CD4-positive, alpha-beta T cell treated with Interleukin-4 for 4 hours (primary cell): Measurements from ENCODE around the gene TBC1D17.

Source experiments
- DNase-seq: peaks from one replicate; pipeline ENCODE4 v3.0.0-alpha.2; 2020

Gene TBC1D17

DNA sequence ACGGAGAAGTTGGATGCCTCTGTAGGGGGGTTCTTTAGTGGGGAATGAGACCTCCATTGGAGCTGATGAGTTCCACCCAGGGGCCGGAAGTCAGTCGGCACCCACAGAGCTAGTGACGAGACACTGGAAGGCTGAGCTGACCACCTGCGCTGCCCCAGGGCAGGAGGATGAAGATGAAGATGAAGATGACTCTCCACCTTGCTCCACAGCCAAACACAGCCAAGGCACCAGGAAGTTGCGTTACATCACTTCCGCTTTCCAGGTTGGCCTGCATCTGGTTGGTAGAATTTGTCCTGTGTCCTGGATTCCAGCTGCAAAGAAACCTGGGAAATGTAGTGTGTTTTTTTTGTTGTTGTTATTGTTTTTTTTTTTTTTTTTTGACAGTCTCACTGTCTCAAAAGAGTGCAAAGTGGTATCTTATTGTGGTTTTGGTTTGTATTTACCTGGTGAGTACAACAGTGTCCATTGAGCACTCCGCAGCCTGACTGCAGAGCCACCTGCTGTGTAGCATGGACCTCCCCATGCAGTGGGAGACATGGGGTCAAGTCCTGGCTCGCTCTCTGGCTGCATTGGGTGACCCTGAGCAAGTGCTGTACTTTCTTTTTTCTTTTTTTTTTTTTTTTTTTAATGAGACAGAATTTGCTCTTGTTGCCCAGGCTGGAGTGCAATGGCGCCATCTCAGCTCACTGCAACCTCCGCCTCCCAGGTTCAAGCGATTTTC lies 1.9 kb downstream of the TBC1D17 start:
- DNase-seq, result no peak

DNA sequence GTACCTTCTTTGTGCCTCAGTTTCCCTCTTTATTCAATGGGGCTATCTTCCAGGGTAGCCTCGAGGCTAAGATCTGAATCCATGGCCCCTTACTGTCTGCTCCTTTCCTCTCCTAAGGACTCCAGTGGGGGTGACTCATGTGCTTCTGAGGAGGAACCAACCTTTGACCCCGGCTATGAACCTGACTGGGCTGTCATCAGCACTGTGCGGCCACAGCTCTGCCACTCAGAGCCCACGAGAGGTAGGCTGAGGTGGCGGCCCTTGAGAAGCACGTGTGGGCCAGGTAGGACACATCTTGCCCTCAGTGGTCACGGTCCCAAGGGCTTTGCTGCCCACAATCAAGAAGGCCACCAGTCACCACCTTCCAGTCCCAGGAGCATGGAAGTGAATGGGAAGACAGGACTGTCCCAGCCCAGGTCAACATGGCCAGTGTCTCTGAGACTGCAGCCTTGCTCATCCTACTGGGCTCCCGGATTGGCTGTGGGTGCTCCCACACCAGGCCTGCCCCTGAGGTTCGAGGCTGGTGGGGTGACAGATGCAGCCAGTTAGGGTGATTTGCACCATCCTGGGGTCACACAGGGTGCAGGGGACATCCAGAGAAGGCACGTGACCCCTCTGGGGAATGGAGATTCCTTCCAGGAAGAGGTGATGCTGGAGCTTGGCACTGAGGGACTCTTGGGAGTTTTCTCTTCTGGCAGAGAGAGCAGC lies 2.8 kb downstream of the TBC1D17 start:
- no peak for DNase-seq

DNA sequence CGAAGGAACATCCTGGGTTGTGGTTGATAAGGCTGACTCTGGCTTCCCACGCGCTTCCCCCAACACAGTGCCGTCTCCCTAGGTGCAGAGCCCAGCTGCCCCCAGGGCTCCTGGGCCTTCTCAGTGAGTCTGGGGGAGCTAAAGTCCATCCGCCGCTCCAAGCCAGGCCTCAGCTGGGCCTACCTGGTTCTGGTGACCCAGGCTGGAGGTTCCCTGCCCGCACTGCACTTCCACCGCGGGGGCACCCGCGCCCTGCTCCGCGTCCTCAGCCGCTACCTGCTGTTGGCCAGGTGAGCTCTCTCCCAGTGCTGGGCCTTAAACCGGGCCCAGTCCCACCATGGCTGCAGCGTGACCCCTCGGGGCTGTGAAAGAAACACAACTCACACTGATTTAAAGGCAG lies 3.7 kb downstream of the TBC1D17 start:
- DNase-seq, result no peak

DNA sequence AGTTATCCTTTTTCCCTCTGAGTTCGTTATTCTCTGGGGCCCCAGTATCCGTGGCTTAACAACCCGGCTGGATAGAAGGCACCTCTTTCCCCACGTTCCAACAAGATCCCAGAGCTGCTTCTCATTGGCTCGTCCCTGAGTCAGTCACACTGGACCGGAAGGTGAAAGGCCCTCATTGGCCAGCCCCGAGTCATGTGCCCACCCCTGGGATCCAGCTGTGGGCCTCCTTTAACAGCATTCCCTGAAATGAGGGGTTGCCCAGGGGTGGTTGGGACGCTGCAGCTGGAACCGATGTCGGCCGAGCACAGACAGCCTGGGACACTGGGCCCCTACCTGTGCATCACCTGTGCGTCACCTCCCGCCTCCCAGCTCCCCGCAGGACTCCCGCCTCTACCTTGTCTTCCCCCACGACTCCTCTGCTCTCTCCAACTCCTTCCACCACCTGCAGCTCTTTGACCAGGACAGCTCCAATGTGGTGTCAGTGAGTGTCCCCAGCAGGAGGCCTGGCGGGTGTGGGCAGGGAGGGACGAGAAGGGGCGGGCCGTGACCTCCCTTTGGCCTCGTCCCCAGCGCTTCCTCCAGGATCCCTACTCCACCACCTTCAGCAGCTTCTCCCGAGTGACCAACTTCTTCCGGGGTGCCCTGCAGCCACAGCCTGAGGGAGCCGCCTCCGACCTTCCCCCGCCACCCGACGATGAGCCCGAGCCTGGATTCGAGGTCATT lies 4.3 kb downstream of the TBC1D17 start:
- DNase-seq, result no peak

DNA sequence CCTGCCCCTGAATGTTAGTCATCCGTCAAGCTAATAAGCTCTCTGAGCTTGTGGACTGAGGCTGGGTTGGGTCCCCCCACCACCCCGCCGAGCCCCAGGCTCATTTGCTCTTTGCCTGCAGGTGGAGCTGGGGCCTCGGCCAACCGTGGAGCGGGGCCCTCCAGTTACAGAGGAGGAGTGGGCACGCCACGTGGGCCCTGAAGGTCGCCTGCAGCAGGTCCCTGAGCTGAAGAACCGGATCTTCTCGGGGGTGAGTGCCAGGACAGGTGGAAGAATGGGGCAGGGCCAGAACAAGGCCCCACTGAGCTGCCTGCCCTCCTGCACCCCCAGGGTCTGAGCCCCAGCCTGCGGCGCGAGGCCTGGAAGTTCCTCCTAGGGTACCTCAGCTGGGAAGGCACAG lies 5.1 kb downstream of the TBC1D17 start:
- DNase-seq, result no peak

DNA sequence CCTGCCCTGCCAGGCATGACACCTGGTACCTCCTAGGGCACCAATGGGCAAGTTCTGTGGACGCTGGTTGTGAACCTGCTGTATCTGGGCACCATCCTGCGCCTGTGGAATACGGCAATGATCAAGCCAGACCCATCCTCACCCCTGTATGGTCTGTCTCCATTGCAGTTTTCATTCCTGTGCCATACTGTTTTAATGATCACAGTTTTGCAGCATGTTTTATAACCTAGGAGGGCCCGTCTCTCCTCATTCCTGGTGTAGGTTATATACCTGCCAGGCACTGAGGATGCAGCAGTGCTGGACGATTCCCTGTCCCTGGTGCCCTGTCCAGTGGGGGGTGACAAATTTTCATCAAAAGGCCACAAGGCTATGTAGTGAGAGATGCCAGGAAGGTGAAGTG lies 5.6 kb downstream of the TBC1D17 start:
- no peak for DNase-seq

DNA sequence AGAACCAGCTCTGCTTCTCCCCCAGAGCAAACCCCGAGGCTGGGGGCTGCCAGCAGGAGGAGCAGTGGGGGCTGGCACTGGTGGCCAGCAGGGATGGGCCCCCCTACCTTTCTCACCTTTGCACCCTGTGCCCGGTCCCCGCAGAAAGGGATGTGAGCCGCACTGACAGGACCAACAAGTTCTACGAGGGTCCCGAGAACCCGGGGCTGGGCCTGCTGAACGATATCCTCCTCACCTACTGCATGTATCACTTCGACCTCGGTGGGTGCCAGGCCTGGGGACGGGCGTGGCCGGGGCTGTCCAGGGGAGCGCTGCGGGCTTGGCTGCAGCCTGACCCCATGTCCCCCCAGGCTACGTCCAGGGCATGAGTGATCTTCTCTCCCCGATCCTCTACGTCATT lies 6.6 kb downstream of the TBC1D17 start:
- no peak for DNase-seq

DNA sequence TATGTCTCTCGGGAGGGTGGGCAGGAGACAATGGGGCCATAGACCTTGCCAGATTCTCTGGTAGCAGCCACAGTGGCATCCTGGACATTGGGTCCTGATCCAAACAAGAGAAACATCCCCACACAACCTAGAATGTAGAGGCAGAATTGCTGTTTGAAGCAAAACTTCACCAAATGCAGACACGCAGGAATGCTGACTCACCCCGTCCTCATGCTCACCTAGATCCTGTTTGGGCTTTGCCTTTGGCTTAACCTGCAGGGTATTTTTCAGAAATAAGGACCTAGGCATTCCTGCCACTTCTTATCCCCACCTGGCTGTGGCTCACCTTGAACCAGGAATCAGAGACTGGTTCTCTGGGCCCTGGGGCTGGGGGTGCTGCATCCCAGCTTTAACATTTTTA lies 7.3 kb downstream of the TBC1D17 start:
- no peak for DNase-seq

DNA sequence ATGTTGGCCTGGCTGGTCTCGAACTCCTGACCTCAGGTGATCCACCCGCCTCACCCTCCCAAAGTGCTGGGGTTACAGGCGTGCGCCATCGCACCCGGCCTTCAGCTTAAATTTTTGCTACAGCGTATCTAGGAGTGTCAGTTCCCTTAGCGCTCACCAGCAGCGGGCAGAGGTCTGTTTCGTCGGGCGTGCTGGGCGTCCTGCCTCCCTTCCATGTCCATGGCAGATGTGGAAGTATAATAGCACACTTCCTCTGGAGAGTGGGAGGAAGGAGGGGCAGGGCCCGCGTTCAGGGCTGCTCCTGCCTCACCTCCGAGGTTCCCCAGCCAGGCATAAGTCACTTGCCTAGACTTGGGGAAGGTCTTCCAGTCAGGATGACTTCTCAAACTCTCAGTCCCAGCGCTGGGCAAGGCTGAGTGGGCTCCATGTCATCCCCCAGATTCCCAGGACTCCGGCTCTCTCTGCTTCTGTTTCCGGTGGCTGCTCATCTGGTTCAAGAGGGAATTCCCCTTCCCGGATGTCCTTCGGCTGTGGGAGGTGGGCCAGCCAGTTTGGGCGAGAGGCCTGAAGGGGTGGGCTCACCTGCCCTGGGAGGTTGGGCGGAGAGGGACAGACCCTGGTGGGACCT lies 9.6 kb downstream of the TBC1D17 start:
- DNase-seq, result no peak

DNA sequence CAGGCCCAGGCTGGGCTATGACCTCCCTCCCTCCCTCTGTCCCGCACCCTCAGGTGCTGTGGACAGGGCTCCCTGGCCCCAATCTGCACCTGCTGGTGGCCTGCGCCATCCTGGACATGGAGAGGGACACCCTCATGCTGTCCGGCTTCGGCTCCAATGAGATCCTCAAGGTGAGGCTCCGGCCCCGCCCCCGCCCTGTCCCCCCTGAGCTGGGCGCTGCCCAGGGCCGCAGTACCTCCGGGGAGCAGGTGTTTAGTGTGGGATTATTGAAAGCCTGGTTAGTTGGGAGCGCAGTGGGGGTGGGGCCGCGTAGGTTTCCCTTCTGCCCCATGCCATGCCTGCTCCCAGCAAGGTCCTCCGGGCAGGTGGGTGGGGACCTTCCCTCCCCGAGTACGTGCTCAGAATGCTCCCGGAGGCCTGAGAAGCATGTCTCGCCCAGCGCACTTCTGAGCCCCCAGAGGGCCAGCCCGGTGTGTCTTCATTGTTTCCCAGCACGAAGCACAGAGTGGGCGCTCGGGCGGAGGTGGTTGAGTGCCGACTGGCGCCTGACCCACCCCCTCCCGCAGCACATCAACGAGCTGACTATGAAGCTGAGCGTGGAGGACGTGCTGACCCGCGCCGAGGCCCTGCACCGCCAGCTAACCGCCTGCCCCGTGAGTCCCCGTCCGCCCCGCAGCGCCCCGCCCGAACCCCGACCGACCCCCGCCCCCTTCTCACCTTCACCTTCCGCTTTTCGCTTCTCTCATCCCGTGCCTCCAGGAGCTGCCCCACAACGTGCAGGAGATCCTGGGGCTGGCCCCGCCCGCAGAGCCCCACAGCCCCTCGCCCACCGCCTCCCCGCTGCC lies 10.4 kb downstream of the TBC1D17 start:
- no peak for DNase-seq

DNA sequence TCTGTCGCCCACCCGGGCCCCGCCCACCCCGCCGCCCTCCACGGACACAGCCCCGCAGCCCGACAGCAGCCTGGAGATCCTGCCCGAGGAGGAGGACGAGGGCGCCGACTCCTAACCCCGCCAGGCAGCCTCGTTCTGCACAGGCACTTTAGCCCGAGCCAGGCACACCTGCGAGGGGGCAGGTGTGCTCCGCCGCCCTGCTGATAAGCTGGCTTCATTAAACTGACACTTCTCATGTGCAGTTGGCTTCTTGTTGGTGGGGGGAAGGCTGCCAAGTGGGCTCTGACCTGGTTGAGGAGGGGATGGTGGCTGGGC lies 11.0 kb downstream of the TBC1D17 start:
- no peak for DNase-seq

DNA sequence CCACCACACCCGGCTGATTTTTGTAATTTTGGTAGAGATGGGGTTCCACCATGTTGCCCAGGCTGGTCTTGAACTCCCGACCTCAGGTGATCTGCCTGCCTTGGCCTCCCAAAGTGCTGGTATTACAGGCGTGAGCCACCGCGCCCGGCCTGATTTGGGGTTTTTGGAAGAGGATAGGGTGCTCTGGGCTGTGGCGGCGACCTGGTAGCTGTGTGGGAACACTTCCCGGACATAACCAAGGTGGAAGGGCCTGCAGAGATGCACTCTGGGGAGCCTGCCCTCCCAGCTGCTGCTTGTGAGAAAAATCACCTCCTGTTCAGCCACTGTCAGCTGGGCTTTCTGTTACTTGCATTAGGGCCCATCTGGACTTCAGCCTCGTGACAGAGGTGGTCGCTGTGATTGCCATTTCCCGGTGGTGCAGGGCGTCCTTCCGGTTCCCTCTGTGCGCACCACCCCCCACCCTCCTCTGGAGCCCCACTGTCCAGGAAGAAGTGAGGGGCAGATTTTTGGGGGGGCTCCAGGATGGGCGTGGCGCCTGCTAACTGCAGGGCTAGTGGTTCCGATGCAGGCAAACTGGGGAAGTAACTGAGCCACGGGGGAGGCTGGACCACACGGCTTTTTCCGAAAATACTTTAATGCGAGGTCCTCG lies 11.7 kb downstream of the TBC1D17 start:
- no peak for DNase-seq

DNA sequence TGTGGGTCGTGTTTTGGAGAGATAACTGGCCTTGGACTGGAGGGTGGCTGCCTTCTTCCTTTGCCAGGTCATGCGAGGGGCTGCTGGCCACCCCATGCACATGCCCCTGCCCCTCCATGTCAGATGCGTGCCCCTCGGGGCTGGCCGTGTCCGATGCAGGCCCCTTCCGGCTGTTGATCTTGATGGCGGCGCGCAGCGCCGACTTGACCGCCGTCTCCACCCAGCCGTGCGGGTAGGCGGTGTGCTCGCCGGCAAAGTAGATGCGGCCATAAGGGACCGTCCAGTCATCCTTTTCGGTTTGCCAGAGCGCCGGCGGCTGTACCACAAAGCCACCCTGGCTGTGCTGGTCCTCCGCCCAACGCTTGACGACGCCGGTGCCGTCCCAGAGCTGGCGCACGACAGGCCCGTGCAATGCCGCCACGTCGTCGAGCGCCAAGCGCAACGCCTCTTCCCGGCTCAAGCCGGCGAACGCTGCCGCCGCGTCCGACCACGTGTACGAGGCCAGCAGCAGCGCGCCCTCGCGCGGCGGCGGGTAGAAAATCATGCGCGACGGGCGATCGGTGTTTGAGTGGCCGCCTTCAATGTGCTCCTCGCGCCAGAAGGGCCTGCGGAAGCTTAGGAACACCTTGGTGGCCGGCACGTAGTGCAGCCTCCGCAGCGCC lies 12.3 kb downstream of the TBC1D17 start:
- DNase-seq, result peak; percentile 73

DNA sequence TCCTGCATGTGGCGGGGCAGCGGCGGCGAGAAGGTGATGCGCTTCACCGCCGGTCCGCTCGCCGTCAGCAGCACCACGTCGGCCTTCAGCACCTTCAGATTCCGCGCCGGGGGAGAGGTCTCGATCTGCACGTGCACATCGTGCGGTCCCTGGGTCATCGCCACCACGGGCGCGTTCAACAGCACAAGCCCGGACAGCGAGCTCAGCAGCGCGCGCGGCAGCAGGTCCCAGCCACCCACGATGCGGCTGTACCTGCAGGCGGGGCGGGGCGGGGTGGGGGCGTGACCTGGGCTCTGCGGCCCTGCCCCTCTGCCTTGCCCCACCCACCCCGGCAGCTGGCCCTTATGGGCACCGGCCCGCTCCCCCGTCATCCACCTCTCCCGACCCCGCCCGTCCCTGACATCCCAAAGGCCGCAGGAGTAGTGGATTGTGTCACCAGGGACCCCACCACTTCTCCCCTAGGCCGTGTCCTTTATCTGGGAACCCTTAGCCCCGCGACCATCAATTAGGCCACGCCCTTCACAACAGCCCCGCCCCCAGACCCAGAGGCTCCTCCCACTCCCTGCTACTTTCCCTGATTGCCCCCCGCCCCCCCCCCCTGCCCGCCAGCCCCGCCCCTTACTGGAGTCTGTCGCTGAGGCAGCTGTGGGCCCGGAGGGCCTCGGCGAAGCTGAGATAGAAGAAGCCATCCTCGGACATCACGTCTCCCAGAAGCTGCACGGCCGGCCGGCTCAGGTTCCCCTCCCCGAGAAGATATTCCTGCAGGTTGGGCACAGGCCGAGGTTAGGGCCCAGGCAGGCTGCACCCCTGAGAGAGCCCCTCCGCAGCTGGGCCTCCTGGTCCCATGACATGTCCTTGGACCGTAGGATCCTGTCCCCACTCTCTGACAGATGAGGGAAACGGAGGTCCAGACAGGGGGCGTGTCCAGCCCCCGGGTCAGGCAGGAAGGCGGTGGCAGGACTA lies 13.1 kb downstream of the TBC1D17 start:
- DNase-seq, result peak; percentile 59

DNA sequence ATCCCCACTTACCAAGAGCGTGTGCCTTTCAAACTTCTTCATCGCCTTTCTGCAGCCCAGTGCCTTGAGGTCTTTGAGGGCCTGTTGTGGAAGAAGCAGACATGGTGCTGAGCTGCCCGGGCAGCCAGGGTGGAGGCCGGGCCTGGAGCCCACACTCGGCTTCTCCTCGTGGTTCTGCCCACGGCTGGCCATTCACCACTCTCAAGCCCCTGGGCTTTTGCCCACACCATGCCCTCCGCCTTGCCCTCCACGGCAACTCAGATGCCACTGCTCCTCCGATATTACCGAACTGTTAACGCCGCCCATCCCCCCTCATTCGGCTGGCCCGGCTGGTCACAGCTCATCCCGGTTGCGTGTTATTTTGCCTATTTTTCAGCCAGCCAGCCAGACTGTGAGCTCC lies 13.9 kb downstream of the TBC1D17 start:
- DNase-seq, result no peak

DNA sequence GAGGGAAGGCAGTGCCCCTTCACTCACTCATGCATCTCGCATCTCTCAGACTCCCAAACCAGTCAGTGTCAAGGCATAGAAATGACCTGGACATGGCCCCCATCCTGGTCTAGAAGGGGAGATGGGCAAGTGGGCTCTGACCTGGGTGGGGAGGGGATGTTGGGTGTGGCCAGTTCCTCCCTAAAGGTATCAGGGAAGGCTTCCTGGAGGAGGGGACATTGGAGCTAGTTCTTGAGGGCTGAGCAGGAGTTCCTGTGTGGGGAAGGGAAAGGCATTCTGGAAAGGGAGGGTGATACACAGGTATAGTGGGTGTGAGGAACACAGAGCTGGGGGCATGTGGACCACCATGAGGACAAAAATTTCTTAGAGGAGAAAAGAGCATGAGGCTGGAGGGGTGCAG lies 15.2 kb downstream of the TBC1D17 start:
- no peak for DNase-seq

DNA sequence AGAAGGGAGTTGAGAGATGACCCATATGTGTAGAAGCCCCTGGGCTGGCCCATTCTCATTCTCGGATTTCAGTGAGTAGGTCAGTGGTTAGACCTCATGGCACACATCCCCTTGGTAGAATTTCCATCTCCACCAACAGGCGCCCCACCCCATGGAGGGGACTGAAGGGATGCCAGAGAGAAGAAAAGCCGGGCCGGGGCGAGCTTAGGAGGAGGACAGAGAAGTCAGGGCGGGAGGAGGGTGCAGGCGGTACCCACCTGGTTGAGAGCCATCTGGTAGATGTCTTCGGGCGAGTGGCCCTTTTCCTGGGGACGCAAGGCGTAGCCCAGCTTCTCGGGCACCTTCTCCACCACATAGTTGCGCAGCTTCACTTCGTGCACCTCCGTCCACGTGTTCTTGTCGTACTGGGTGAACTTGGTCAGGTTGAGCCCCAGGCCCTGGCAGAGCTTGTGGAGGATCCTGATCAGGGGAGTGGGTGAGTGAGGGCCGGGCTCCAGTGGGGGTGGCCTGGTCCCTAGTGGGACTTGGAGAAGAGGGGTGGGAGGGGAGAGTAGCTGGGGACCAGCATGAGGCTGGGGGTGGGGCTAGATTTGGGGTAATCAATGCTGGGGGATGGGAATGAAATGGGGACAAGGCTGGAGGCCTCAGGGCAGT lies 16.6 kb downstream of the TBC1D17 start:
- no peak for DNase-seq

DNA sequence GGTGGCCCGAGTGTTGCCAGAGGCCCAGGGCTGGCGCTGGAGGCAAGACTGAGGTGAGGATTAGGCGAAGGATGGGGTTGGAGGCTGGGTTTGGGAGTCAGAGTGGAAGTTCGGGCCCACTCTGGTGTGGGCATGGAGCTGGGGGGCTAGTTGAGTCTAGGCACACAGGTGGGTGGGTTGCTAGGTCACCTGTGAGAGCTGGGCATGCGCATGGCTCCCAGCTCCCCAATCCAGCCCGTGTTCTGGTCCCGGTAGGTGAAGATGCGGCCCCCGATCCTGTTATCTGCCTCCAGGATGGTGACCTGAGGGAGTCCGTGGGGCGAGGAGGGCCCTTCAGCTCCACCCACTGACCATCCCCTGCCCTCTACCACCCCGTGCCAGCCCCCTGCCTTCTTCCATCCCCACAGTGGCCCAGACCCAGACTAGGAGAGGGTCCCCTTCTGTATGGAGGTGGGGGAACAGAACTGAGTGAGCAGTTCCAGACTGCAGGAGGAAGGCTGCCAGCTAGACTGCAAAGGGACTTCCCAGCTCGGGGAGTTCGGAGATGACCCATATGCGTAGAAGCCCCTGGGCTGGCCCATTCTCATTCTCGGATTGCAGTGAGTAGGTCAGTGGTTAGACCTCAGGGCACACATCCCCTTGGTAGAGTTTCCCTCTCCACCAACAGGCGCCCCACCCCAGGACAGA lies 17.5 kb downstream of the TBC1D17 start:
- DNase-seq, result peak; percentile 41

DNA sequence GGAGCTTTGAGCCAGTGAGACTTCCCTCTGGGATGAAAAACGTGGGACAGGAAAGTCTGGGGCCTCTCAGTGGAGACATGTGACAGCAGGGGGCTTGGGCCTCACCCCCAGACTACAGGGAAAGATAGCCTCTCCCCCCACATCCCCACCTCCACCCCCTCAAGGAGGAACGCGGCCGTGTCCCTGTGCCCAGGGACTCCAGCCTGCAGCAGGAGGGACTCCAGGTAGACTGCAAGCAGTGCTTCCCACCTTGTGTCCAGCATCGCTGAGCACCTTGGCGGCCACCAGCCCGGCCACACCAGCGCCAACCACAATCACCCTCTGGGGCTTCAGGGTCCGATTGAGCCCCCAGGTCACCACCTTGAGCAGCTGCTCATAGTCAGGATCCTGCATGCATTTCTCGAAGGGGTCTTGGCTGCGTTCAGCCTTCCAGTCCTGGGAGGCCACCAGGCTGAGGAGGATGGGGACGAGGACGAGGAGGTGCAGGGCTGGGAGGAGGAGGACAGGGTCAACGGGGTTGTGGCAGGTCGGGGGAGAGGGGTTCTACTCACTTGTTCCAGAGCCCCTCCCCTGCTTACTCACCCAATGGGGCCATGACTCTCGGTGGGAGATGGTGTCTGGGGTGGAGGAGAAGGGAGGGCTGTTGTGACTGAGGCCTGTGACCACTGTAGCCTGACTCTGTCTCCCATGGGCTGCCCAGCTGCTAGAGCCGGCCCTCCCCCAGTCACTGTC lies 18.2 kb downstream of the TBC1D17 start:
- no peak for DNase-seq
